Lower lobe of right lung (tissue), 2 donors: Measurements from ENCODE around the gene KIF16B. TPM values are rescaled to one million over a fixed set of nuclear protein-coding genes. Genes with fewer than 3 reads are reported as not detected.

Experiments
- ATAC-seq, 2 donors: fragments of 200-7000 bp; cut with Tn5 transposase; one replicate each; pipeline ENCODE4 v1.9.1; 2020 to 2022; ENCODE audit warnings: mild to moderate bottlenecking in 2 of 2, moderate library complexity in 2 of 2
- DNase-seq: peaks from one replicate; pipeline ENCODE4 v3.0.0-alpha.2; 2020
- H3K27ac ChIP-seq: fragments of 200-600 bp; one replicate; pipeline ENCODE4 v1.8.0; 2022
- H3K27me3 ChIP-seq: fragments of 200-600 bp; one replicate; pipeline ENCODE4 v1.8.0; 2022; ENCODE audit warnings: low read depth
- H3K36me3 ChIP-seq: fragments of 200-600 bp; one replicate; pipeline ENCODE4 v1.8.0; 2022; ENCODE audit warnings: mild to moderate bottlenecking
- H3K4me1 ChIP-seq: fragments of 200-600 bp; one replicate; pipeline ENCODE4 v1.8.0; 2022
- H3K4me3 ChIP-seq: fragments of 200-600 bp; one replicate; pipeline ENCODE4 v1.8.0; 2022; ENCODE audit warnings: mild to moderate bottlenecking
- H3K9me3 ChIP-seq: fragments of 200-600 bp; one replicate; pipeline ENCODE4 v1.8.0; 2022
- intact Hi-C: fragments of 100-400 bp; cut with DNase I; formaldehyde crosslinking; loops from one replicate; pipeline ENCODE4 v1.11.0; 2022
- total RNA-seq: library from RNA; stranded (reverse); fragmentation: NEBNext Ultra II Directional; extraction: Animal tissue kit (Norgen Biotek cat#: 25700); gene quantifications from one replicate; pipeline ENCODE4 v1.2.1, GENCODE V29; 2021
- TF ChIP-seq, protein P1 (sequence below): fragments of 200-600 bp; IDR thresholded peaks from one replicate; pipeline ENCODE4 v1.8.0; 2022; ENCODE audit warnings: antibody characterized with exemption, mild to moderate bottlenecking
- donor health status: DM: no; HTN: yes; CAD: no; lungs with severe emphysema.

Gene KIF16B
- total RNA-seq, 1 donor from 2014 or later = 25.1 TPM

DNA sequence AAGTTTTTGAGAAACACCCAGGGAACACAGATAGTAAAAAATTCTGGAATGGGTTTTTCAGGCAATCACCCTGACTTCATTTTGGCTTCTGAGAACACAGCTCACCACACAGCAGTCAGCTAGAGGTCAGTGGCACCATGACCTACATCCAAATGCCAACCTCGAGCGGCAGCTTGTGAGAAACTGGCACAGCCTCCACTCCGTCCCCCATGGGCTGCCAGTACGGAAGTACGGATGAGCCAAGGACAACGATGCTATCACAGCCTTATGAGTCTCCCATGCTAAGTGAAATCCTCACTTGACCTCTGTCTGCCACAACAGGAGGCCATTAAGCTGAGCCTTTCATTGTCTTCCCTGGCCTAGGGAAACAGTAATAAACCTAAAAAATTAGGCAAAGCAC, 32.0 kb downstream of the KIF16B start:
- H3K4me3 ChIP-seq = no peak overlapping the region
- H3K36me3 ChIP-seq = no peaks in the 10 kb centered on the region
- no peaks in the 10 kb centered on the region for H3K4me1 ChIP-seq
- ATAC-seq = no peak
- H3K9me3 ChIP-seq = no peaks in the 10 kb centered on the region
- H3K27ac ChIP-seq = no peak overlapping the region
- DNase-seq = no peak
- TF ChIP-seq, protein P1, sequence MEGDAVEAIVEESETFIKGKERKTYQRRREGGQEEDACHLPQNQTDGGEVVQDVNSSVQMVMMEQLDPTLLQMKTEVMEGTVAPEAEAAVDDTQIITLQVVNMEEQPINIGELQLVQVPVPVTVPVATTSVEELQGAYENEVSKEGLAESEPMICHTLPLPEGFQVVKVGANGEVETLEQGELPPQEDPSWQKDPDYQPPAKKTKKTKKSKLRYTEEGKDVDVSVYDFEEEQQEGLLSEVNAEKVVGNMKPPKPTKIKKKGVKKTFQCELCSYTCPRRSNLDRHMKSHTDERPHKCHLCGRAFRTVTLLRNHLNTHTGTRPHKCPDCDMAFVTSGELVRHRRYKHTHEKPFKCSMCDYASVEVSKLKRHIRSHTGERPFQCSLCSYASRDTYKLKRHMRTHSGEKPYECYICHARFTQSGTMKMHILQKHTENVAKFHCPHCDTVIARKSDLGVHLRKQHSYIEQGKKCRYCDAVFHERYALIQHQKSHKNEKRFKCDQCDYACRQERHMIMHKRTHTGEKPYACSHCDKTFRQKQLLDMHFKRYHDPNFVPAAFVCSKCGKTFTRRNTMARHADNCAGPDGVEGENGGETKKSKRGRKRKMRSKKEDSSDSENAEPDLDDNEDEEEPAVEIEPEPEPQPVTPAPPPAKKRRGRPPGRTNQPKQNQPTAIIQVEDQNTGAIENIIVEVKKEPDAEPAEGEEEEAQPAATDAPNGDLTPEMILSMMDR = no peak
- intact Hi-C loops = no loop called here
- H3K27me3 ChIP-seq = no peaks in the 10 kb centered on the region

DNA sequence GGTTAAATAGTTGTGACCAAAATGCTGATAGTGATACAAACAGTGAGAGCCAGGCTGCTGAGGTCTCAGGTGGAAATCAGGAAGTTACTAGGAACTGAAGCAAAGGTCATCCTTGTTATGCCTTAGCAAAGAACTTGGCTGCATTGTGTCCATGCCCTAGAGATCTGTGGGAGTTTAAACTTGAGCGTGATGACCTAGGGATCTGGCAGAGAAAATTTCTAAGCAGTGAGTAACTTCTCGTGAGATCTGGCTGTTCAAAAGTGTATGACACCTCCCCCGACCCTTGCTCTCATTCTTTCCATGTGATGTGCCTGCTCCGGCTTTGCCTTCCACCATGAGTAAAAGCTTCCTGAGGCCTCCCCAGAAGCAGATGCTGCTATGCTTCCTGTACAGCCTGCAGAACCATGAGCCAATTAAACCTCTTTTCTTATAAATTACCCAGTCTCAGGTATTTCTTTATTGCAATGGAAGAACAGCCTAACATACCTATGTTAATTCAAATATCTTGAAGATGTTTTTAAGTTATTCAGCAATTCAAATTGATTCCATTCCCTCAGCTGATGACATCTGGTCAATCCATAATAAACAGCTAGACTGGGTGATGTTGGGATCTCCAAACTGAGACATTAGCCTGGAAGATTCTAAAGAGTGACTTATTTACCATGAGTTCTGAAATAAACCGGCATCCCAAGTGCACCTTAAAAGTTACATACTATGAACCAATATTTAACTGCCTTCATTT, 33.8 kb downstream of the KIF16B start:
- intact Hi-C loops = no loop called here

DNA sequence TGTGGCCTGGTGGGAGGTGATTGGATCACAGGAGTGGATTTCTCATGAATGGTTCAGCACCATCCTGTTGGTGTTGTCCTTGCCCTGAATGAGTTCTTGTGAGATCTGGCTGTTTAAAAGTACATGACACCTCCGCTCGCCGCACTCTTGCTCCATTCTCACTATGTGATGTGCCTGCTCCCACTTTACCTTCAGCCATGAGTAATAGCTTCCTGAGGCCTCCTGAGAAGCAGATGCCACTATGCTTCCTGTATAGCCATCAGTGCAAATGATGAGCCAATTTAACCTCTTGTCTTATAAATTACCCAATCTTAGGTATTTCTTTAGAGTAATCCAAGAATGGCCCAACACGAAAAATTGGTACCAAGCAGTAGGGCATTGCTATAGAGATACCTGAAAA, 34.5 kb downstream of the KIF16B start:
- Histone ChIP-seq H3K9me3 (no peaks in the 10 kb centered on the region), H3K4me1 (no peaks in the 10 kb centered on the region), H3K36me3 (no peaks in the 10 kb centered on the region), H3K4me3 (no peak overlapping the region), H3K27ac (no peak overlapping the region), H3K27me3 (no peaks in the 10 kb centered on the region)
- no peak for ATAC-seq
- no peak for DNase-seq
- TF ChIP-seq, protein P1 = no peak
- intact Hi-C loops = no loop called here

More for the DNA sequence above, 33.8 kb downstream of the KIF16B start:
- ATAC-seq (no peak), DNase-seq (no peak)
- Histone ChIP-seq H3K4me1 (no peaks in the 10 kb centered on the region), H3K27ac (no peak overlapping the region), H3K27me3 (no peaks in the 10 kb centered on the region), H3K9me3 (no peaks in the 10 kb centered on the region), H3K36me3 (no peaks in the 10 kb centered on the region), H3K4me3 (no peak overlapping the region)
- TF ChIP-seq, protein P1 = no peak

DNA sequence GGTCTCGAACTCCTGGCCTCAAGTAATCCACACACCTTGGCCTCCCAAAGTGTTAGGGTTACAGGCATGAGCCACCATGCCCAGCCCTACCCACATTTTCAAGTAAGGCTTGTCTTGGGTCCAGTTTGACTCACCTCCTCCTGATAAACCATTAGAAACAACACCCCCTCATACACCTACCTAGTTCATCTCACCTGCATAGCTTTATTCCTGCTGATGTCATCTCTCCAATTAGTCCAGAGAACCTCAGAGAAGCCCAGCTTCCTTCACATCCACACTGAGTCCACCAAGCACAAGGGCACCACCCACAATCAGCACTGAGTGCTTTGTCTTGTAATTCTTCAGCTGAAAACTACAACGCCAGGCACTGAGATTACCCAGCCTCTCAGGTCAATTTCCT, 35.3 kb downstream of the KIF16B start:
- Histone ChIP-seq H3K4me1 (no peaks in the 10 kb centered on the region), H3K9me3 (no peaks in the 10 kb centered on the region), H3K36me3 (no peaks in the 10 kb centered on the region), H3K4me3 (no peak overlapping the region), H3K27ac (no peak overlapping the region), H3K27me3 (no peaks in the 10 kb centered on the region)
- ATAC-seq (no peak), DNase-seq (no peak)
- intact Hi-C loops = no loop called here
- TF ChIP-seq, protein P1 = no peak

DNA sequence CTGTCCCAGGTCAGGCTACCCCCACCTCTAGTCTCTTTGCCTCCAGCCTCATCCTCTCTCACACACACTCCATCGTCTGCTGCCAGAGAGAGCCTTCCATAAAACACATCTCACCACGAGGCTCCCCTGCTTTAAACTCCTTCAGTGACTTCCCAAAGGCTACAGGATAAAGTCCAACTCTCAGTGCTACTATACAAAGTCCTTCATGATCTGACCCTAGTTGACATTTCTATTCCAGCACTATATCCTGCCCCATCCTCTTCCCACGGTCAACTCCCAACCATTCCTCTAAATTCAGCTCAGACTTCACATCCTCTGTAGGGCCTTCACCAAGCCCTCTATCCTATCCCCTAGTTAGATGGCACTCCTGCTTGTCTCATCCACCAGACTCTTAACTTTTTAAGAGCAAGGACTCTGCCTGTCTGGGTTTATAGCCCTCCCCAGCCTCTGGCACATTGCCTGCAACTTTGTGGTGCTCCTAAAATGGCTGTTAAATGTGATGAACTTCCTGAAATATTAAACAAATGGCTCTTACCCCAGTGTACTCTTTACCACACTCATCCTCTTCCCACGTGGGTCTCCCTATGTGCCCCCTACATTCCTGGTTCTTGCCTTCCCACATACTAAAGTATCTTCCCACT, 36.1 kb downstream of the KIF16B start:
- no peaks in the 10 kb centered on the region for H3K4me1 ChIP-seq
- H3K4me3 ChIP-seq = no peak overlapping the region
- no peaks in the 10 kb centered on the region for H3K9me3 ChIP-seq
- ATAC-seq = peak in 1 of 2 donors; percentile 35
- H3K27me3 ChIP-seq = no peaks in the 10 kb centered on the region
- DNase-seq = no peak
- H3K36me3 ChIP-seq = no peaks in the 10 kb centered on the region
- H3K27ac ChIP-seq = no peak overlapping the region
- TF ChIP-seq, protein P1 = no peak
- intact Hi-C loops = no loop called here
